Measurements from ENCODE around the gene RFX4.
"Not testable (repeated sequence)": the region's sequence is repeated elsewhere in the genome, so short reads cannot be mapped to it uniquely, and the experiment has no call there.

The RFX4 gene

GRCh38 chr12:106692033-106692432 lies 109.2 kb downstream of the RFX4 start:
- DNase-seq (ENCODE audit: low read depth in 2 of 2): not testable (repeated sequence)

- no peak for DNase-seq (ENCODE audit: low read depth in 2 of 2)
These were observed 110.4 kb downstream of the RFX4 start for GRCh38 chr12:106692896-106693820.

- no peak for DNase-seq (ENCODE audit: low read depth in 2 of 2)
These were observed 113.3 kb downstream of the RFX4 start for GRCh38 chr12:106696071-106696470.

GRCh38 chr12:106696681-106697417 lies 114.0 kb downstream of the RFX4 start:
- no peak for DNase-seq (ENCODE audit: low read depth in 2 of 2)

GRCh38 chr12:106704081-106704480 lies 121.3 kb downstream of the RFX4 start:
- DNase-seq (ENCODE audit: low read depth in 2 of 2): no peak

- no peak for DNase-seq (ENCODE audit: low read depth in 2 of 2)
These were observed 123.2 kb downstream of the RFX4 start for GRCh38 chr12:106705971-106706370.

- DNase-seq (ENCODE audit: low read depth in 2 of 2): no peak
These were observed 126.3 kb downstream of the RFX4 start for GRCh38 chr12:106709068-106709511.

GRCh38 chr12:106710143-106710893 lies 127.5 kb downstream of the RFX4 start:
- no peak for DNase-seq (ENCODE audit: low read depth in 2 of 2)

- DNase-seq (ENCODE audit: low read depth in 2 of 2): no peak
These were observed 128.5 kb downstream of the RFX4 start for GRCh38 chr12:106711316-106711715.

- DNase-seq (ENCODE audit: low read depth in 2 of 2): no peak
These were observed 130.0 kb downstream of the RFX4 start for GRCh38 chr12:106712768-106713167.

- DNase-seq (ENCODE audit: low read depth in 2 of 2): no peak
These were observed 132.1 kb downstream of the RFX4 start for GRCh38 chr12:106714926-106715325.

GRCh38 chr12:106715582-106715981 lies 132.8 kb downstream of the RFX4 start:
- DNase-seq (ENCODE audit: low read depth in 2 of 2): no peak

GRCh38 chr12:106717673-106718072 lies 134.9 kb downstream of the RFX4 start:
- no peak for DNase-seq (ENCODE audit: low read depth in 2 of 2)

GRCh38 chr12:106719879-106720278 lies 137.1 kb downstream of the RFX4 start:
- DNase-seq (ENCODE audit: low read depth in 2 of 2): no peak

- DNase-seq (ENCODE audit: low read depth in 2 of 2): no peak
These were observed 137.9 kb downstream of the RFX4 start for GRCh38 chr12:106720696-106721095.

- DNase-seq (ENCODE audit: low read depth in 2 of 2): no peak
These were observed 139.1 kb downstream of the RFX4 start for GRCh38 chr12:106721915-106722314.

- no peak for DNase-seq (ENCODE audit: low read depth in 2 of 2)
These were observed 140.0 kb downstream of the RFX4 start for GRCh38 chr12:106722837-106723236.

GRCh38 chr12:106723416-106723815 lies 140.6 kb downstream of the RFX4 start:
- DNase-seq (ENCODE audit: low read depth in 2 of 2): no peak

- no peak for DNase-seq (ENCODE audit: low read depth in 2 of 2)
These were observed 141.3 kb downstream of the RFX4 start for GRCh38 chr12:106724116-106724515.

- no peak for DNase-seq (ENCODE audit: low read depth in 2 of 2)
These were observed 142.1 kb downstream of the RFX4 start for GRCh38 chr12:106724934-106725333.

GRCh38 chr12:106726603-106727202 lies 143.9 kb downstream of the RFX4 start:
- not testable (repeated sequence) for DNase-seq (ENCODE audit: low read depth in 2 of 2)

- DNase-seq (ENCODE audit: low read depth in 2 of 2): no peak
These were observed 146.8 kb downstream of the RFX4 start for GRCh38 chr12:106729611-106730010.

All from stimulated activated CD8-positive, alpha-beta memory T cell treated with anti-CD3 and anti-CD28 coated beads, Interleukin-2, amount 100 ng/mL, for 1 hour (primary cell).